ENCODE data around the gene KRI1.
A peak's percentile ranks its signal among the peaks of the same experiment; 100 is the strongest.

KRI1 gene

GRCh38 chr19:10587022-10587838, 21.4 kb upstream of the KRI1 start, which contains the start of gene AP1M2:
Gene AP1M2, minus strand, starts transcription at chr19:10587312. Its CDS starts 81 bp downstream, at chr19:10587231.
- no peak for DNase-seq (ENCODE audit: low read depth)
- no peak within 1 kb of the TSS for H3K4me3 ChIP-seq (ENCODE audit: low read length)
- TF ChIP-seq CTCF (conservative IDR thresholded peaks at IDR 0.05; ENCODE audit: low read length), result no peak

- no peak overlapping the region for H3K4me3 ChIP-seq (ENCODE audit: low read length)
- no peak for TF ChIP-seq CTCF (conservative IDR thresholded peaks at IDR 0.05; ENCODE audit: low read length)
Observed at GRCh38 chr19:10586396-10586795, 20.6 kb upstream of the KRI1 start.

DNA sequence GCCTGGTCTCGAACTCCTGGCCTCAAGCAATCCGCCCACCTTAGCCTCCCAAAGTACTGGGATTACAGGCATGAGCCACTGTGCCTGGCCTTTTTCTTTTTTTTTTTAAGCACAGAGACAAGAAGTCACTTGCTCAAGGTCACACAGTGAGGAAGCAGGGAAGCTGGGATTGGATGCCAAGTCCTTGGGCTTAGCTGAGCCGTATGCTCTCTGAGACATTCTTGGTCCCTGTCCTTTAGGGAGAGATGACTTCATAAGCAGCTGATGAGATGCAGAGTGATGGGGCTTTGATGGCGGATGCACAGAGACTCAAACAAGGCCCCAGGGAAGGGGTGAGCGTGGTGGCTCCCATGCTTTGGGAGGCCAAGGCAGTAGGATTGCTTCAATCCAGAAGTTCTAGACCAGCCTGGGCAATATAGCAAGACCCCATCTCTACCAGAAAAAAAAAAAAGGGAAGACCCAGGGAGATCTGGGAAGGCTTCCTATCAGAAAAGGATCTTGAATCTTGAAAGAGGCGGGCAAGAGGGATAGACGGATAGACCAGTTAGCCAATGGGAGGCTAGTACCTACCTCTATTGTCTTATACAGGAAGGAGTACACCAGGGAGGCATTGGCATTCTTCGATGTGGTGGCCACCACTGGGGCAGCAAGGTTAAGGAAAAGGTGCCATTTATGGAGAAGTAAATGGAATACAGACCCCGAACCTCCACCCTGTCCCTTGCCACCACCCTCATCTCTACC, 17.4 kb upstream of the KRI1 start:
- no peak for TF ChIP-seq CTCF (conservative IDR thresholded peaks at IDR 0.05; ENCODE audit: low read length)
- no peak overlapping the region for H3K4me3 ChIP-seq (ENCODE audit: low read length)
- no peak for DNase-seq (ENCODE audit: low read depth)

More at GRCh38 chr19:10586396-10586795, 20.6 kb upstream of the KRI1 start:
- DNase-seq (ENCODE audit: low read depth), result no peak

DNA sequence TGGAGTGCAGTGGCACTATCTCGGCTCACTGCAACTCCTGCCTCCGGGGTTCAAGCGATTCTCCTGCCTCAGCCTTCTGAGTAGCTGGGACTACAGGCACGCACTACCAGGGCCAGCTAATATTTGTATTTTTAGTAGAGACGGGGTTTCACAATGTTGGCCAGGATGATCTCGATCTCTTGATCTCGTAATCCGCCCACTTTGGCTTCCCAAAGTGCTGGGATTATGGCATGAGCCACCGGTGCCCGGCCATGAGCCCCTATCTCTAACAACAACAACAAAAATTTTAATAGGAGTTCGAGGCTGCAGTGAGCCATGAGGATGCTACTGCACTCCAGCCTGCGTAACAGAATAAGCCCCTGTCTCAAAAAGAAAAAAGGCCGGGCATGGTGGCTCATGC, 16.3 kb upstream of the KRI1 start:
- no peak for DNase-seq (ENCODE audit: low read depth)
- TF ChIP-seq CTCF (conservative IDR thresholded peaks at IDR 0.05; ENCODE audit: low read length), result no peak

DNA sequence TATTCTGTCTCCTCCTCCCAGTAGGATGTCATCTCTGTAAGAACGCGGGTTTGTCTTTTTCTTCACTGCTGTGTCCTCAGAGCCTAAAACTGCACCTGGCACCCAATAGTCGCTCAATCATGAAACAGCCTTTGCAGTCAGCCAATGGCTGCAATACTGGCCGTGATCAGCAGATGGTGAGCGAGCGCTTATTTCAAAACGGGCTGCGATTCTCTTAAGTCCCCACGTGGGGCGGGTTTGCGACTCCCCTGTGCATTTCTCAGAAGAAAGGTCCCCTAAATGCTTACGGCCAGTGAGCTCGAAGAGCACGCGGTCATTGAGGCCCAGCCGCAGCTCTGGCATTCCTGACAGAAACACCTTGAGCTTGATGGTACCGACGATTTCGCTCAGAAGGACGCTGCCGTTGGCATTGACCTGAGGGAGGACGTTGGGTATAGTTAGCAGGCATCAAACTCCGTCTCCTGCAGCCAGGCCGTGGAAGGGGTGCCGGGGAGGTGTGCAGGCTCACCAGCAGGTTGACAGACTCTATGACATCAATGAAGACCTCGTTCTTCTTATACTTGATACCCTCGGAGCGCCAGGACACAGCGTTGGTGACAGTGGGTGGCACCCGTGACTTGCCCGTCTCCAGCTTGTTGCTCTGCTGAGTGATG, 15.3 kb upstream of the KRI1 start:
- DNase-seq (ENCODE audit: low read depth), result peak; percentile 90

More for the DNA sequence above, 16.3 kb upstream of the KRI1 start:
- no peak overlapping the region for H3K4me3 ChIP-seq (ENCODE audit: low read length)

DNA sequence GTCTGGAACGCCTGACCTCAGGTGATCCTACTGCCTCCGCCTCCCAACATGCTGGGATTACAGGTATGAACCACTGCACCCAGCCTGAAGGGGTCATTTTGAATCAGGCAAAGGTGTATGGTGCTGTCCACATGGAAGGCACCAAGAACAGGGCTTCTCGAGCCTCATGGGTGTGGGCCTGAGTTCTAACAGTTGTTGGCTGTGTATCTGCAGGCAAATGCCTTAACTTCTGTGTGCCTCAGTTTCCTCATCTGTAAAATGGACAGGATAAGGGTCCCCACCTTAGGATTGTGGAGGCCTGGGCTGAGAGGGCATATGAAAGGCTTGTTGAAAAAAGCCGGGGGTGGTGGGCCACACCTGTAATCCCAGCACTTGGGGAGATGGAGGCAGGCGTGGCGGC, 12.1 kb upstream of the KRI1 start:
- no peak for DNase-seq (ENCODE audit: low read depth)
- no peak overlapping the region for H3K4me3 ChIP-seq (ENCODE audit: low read length)
- TF ChIP-seq CTCF (conservative IDR thresholded peaks at IDR 0.05; ENCODE audit: low read length), result no peak

More for the DNA sequence above, 15.3 kb upstream of the KRI1 start:
- H3K4me3 ChIP-seq (ENCODE audit: low read length), result no peak overlapping the region; the same call in 1 of the 2 replicates
- peak; percentile 99 for TF ChIP-seq CTCF (conservative IDR thresholded peaks at IDR 0.05; ENCODE audit: low read length)

All from AG10803 (cell line).